T1000 (cell line): ENCODE measurements around the gene IPO4.

Experiments
- DNase-seq: peaks from one replicate; lab custom pipeline; 2025; ENCODE audit warnings: mixed read lengths; lab: John Stamatoyannopoulos, UW

Gene IPO4

DNA sequence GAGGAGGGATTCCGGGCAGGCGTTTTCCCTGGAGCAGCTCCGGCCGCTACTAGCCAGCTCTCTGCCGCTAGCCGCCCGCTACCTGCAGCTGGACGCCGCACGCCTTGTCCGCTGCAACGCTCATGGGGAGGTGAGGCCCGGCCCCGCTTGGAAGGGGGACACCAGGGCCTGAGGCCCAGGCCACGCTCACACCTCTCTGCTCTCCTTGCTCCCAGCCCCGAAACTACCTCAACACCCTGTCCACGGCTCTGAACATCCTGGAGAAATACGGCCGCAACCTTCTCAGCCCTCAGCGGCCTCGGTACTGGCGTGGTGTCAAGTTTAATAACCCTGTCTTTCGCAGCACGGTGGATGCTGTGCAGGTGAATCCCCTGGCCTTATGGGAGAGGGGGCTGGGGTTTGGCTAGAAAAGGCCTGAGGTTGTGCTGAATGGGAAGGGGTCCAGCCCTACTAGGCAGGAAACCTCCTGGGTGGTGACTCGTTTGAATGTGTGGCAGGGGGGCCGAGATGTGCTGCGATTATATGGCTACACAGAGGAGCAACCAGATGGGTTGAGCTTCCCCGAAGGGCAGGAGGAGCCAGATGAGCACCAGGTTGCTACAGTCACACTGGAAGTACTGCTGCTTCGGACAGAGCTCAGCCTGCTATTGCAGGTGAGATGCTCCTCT is 40.7 kb downstream of the IPO4 start:
- DNase-seq = no peak

- DNase-seq = peak; percentile 91
Measured at GRCh38 chr14:24146978-24147760, 41.4 kb downstream of the IPO4 start, which contains the start of gene RNF31. RNF31 (plus strand) TSS chr14:24147498; CDS start chr14:24147699, 201 bp downstream.

- peak; percentile 92 for DNase-seq
Measured at GRCh38 chr14:24146453-24146977, 42.1 kb downstream of the IPO4 start, which contains the start of gene PSME2. PSME2 (minus strand) TSS chr14:24146610; CDS start chr14:24146581, 29 bp downstream.

DNA sequence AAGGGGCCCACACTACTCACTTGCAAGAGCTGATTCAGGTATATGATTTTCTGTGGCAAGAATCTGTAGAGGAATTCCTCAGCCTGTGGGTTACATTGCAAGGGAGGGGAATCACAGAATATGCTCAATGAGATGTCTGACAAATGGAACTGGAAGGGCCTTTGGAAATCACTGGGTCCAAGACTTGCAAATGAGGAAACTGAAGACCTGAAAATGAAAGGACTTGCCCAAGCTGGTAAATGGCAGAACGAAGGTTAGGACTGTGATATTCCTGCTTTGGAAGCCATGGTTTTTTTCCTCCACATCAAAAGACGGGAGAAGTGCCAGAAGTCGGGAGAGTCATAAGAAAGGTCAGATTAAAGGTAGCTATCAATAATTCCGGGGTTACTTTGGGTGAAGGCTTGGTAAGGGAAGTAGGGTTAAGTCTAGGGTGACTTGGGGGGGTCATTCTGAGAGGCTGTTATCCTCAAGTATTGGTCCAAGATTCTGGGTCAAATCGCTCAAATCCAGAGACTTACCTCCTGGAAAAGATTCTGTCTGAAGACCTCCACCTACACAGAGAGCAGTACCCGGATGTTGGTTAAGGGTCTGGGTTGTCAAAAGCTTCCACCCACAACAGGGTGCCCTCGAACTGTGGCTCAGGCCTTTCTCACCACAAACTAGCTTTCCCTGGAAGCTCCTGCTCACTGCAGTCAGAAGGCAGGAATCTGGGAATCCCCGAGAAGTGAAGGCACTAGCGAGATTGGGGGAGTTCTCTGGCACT is 42.7 kb downstream of the IPO4 start:
- no peak for DNase-seq

DNA sequence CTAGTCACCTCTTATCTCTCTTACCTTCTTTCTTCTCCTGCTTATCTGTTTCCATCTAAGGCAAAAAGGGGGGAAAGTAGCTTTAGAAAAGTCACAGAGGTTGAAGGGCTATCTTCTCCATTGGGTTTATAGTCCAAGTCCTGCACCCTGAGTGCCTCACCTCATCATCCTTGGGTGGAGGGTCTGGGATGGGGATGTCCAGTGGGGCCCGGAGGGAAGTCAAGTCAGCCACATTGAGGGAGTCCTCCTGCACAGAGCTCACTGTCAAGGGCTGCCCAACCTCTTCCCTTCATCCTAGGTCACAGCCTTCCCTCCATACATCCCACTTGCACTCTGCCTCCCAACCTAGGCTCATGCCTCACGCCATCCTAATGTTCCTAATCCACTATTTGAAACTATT is 43.4 kb downstream of the IPO4 start:
- no peak for DNase-seq

DNA sequence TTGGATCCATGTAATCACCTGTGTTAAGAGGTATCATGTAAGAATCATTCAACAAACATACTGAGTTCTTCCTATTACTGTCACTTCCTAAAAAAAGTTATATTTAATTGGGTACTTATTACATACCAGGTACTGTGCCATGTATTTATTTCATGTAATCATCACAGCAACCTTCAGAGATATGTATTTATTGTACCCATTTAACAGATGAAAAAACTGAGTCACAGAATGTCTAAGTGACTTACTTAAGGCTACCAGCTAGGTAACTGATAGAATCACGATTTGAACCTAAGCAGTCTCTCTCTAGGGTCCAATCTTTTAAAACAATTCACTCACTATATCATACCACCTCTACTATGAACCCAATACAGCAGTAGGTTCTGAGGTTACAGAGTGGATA is 44.2 kb downstream of the IPO4 start:
- no peak for DNase-seq

GRCh38 chr14:24143511-24143910 is 45.1 kb downstream of the IPO4 start:
- DNase-seq = no peak

- DNase-seq = peak; percentile 97
Measured at GRCh38 chr14:24141097-24141880, 47.3 kb downstream of the IPO4 start, which contains the start of gene EMC9. EMC9 (minus strand) TSS chr14:24141591; CDS start chr14:24141304, 287 bp downstream.

DNA sequence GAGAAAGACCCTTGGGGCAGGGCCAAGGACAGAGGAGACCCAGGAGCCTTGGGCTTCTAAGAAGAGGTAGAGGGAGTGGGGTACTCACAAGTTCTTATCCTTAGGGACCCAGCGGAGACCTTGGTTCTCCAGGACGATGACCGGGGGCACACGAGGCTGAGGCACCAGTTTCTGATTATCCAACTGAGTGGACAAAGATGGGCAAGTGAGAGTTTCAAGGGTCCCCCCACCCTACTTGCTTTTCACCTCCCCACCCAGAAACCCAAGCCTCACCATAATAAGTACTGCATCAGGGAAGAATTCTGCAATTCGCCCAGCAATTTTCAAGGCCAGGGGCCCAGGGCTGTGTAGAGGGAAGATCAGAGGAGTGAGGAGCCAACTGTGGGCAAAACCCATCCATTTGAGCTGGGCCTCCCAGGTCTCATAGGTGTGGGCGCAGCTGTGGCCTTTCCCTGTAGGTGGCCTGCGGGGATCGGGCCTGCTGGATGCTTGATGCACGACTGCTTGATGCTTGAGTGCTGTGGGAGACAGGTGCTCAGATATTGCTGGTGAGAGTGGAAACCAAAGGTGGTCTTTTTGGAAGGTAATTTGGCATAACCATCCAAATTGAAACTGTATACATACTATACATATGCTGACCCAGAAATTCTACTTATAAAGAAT is 49.2 kb downstream of the IPO4 start:
- DNase-seq = no peak

- no peak for DNase-seq
Measured at GRCh38 chr14:24138396-24139271, 50.0 kb downstream of the IPO4 start.

DNA sequence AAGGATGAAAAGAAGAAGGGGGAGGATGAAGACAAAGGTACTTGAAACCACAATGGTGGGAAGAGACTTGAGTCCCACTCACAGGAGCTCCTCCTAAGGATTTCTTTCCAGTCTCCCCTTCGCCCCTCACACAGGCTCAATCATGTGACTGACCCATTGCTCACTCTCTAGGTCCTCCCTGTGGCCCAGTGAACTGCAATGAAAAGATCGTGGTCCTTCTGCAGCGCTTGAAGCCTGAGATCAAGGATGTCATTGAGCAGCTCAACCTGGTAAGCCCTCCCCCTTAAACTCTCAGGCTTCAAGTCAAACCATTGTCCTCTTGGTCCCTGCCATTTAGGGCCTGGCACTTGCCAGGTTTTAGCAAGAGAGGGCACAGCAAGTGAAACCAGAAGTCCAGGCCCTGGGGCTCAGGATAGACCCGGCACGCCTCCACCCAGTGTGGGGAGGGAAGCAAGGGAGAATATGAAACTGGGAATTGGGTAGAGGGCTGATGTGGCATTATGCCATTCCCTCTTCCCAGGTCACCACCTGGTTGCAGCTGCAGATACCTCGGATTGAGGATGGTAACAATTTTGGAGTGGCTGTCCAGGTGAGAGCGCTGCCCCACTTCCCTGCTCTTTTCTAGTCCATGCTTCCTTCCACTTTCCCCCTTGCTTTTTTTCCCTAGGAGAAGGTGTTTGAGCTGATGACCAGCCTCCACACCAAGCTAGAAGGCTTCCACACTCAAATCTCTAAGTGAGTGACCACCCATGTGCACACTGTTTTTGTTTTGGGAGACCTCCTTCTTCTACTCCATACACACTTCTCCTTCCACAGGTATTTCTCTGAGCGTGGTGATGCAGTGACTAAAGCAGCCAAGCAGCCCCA is 50.9 kb downstream of the IPO4 start:
- DNase-seq = no peak

GRCh38 chr14:24136684-24137528 is 51.7 kb downstream of the IPO4 start:
- no peak for DNase-seq

DNA sequence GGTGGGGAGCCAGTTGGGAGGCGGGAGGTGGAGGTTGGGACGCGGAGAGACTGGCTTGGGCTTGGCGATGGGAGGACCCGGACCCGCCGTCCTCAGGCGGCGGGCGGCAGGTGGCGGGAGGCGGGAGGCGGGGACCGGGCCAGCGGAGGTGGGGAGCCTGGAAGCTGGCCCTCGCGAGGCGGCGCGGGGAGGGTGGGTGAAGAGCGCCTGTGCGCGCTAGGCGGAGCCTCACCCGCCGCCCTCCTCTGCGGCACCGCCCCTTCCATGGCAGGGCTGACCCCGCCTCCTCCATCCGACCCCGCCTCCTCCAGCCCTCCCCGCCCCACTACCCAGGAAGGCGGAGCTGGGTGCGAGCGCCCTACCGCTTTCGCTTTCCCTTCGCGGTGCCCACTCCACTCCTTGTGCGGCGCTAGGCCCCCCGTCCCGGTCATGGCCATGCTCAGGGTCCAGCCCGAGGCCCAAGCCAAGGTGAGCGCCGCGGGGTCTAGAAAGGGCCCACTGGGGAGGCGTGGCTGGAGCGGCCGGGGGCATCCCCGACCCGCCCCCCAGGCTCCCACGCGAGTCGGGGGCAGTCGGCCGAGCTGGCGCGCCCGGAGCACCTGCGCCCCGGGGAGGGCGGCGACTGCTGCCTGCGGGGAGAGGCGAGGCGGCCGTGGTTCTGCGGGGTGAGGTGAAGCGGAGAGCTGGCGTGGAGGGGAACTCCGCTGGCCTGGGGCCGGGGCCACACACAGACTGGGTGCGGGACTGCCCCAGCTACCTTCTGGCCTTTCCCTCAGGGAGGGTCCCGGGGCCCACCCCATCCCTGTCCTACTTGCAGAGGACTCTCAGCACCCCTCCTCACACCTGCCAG is 52.6 kb downstream of the IPO4 start, which contains the start of gene PSME1:
PSME1 (plus strand) TSS at position 361 of the 850 bp plus-strand sequence; CDS start at position 430, 69 bp downstream.
- DNase-seq = peak; percentile 79

DNA sequence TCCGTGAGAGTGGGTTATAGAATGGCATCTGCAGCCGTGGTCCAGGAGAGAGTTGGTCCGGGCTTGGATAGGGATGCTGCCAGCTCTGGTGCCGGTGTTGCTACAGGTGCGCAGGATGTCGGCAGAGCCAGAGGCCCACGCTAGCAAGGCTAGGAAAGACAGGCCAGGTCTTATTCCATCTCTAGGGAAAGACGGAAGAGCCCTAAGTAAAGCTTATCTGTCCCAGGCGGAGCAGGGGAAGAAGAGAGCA is 53.1 kb downstream of the IPO4 start:
- DNase-seq = no peak

- no peak for DNase-seq
Measured at GRCh38 chr14:24133735-24134134, 54.9 kb downstream of the IPO4 start.

- no peak for DNase-seq
Measured at GRCh38 chr14:24132976-24133375, 55.6 kb downstream of the IPO4 start.

GRCh38 chr14:24132061-24132685 is 56.4 kb downstream of the IPO4 start:
- DNase-seq = no peak
